ENCODE data around the gene MITF. TPM values are rescaled to one million over a fixed set of nuclear protein-coding genes. Genes with fewer than 3 reads are reported as not detected.

The MITF gene
- total RNA-seq, 1 donor, result 11.6 TPM

- TF ChIP-seq, protein P1, sequence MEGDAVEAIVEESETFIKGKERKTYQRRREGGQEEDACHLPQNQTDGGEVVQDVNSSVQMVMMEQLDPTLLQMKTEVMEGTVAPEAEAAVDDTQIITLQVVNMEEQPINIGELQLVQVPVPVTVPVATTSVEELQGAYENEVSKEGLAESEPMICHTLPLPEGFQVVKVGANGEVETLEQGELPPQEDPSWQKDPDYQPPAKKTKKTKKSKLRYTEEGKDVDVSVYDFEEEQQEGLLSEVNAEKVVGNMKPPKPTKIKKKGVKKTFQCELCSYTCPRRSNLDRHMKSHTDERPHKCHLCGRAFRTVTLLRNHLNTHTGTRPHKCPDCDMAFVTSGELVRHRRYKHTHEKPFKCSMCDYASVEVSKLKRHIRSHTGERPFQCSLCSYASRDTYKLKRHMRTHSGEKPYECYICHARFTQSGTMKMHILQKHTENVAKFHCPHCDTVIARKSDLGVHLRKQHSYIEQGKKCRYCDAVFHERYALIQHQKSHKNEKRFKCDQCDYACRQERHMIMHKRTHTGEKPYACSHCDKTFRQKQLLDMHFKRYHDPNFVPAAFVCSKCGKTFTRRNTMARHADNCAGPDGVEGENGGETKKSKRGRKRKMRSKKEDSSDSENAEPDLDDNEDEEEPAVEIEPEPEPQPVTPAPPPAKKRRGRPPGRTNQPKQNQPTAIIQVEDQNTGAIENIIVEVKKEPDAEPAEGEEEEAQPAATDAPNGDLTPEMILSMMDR (IDR thresholded peaks at IDR 0.05; ENCODE audit: extremely low read depth, low read depth, low read length), result no peak
- no peak for DNase-seq (ENCODE audit: insufficient read length, low spot score, missing footprints)
- H3K4me1 ChIP-seq (ENCODE audit: insufficient read depth, low read length), result peaks cover 3% of the 10 kb centered on the region
Measured at GRCh38 chr3:69695933-69696332, 43.3 kb upstream of the MITF start.

DNA sequence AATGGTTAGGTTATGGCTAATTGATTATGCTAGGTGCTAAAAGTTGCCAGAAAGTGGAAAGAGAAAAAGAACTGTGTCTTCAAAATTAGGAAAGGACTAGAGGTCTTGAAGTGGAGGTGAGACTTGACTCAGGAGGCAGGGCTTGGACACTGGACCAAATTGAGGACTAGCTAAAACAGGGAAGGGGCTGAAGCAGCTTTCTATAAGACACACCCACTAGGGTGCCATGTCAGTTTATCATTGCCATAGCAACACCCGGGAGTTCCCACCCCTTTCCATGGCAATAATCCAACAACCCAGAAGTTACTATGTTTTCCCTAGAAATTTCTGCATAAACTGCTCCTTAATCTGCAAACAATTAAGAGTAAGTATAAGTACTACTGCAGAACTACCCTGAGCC is 42.9 kb upstream of the MITF start:
- Histone ChIP-seq H3K9me3 (ENCODE audit: low read depth, low read length) (no peaks in the 10 kb centered on the region), H3K79me2 (ENCODE audit: insufficient read depth, low read length) (no peaks in the 10 kb centered on the region), H3K4me1 (ENCODE audit: insufficient read depth, low read length) (no peaks in the 10 kb centered on the region), H3K4me3 (ENCODE audit: insufficient read depth, low read length) (no peak overlapping the region), H3K4me2 (ENCODE audit: insufficient read depth, low read length) (no peak overlapping the region), H3K27me3 (ENCODE audit: insufficient read depth, low read length) (no peaks in the 10 kb centered on the region), H4K20me1 (ENCODE audit: insufficient read depth, low read length) (no peaks in the 10 kb centered on the region), H3K36me3 (ENCODE audit: insufficient read depth, low read length) (no peaks in the 10 kb centered on the region), H3K27ac (ENCODE audit: low read depth, low read length) (no peak overlapping the region), H2AFZ (ENCODE audit: low read length) (no peak overlapping the region)
- TF ChIP-seq, protein P1 (IDR thresholded peaks at IDR 0.05; ENCODE audit: extremely low read depth, low read depth, low read length), result no peak
- DNase-seq (ENCODE audit: insufficient read length, low spot score, missing footprints), result no peak

More at GRCh38 chr3:69695933-69696332, 43.3 kb upstream of the MITF start:
- no peak overlapping the region for H3K4me2 ChIP-seq (ENCODE audit: insufficient read depth, low read length)
- no peak overlapping the region for H2AFZ ChIP-seq (ENCODE audit: low read length)
- H3K9me3 ChIP-seq (ENCODE audit: low read depth, low read length), result no peaks in the 10 kb centered on the region
- H3K36me3 ChIP-seq (ENCODE audit: insufficient read depth, low read length), result no peaks in the 10 kb centered on the region
- H3K27me3 ChIP-seq (ENCODE audit: insufficient read depth, low read length), result no peaks in the 10 kb centered on the region
- H3K79me2 ChIP-seq (ENCODE audit: insufficient read depth, low read length), result no peaks in the 10 kb centered on the region
- no peak overlapping the region for H3K4me3 ChIP-seq (ENCODE audit: insufficient read depth, low read length)
- H3K27ac ChIP-seq (ENCODE audit: low read depth, low read length), result no peak overlapping the region
- no peaks in the 10 kb centered on the region for H4K20me1 ChIP-seq (ENCODE audit: insufficient read depth, low read length)

- no peak overlapping the region for H3K4me2 ChIP-seq (ENCODE audit: insufficient read depth, low read length)
- no peaks in the 10 kb centered on the region for H3K79me2 ChIP-seq (ENCODE audit: insufficient read depth, low read length)
- H3K27ac ChIP-seq (ENCODE audit: low read depth, low read length), result no peak overlapping the region
- no peak overlapping the region for H2AFZ ChIP-seq (ENCODE audit: low read length)
- DNase-seq (ENCODE audit: insufficient read length, low spot score, missing footprints), result no peak
- TF ChIP-seq, protein P1 (IDR thresholded peaks at IDR 0.05; ENCODE audit: extremely low read depth, low read depth, low read length), result no peak
- no peaks in the 10 kb centered on the region for H3K4me1 ChIP-seq (ENCODE audit: insufficient read depth, low read length)
- no peaks in the 10 kb centered on the region for H4K20me1 ChIP-seq (ENCODE audit: insufficient read depth, low read length)
- no peaks in the 10 kb centered on the region for H3K36me3 ChIP-seq (ENCODE audit: insufficient read depth, low read length)
- no peaks in the 10 kb centered on the region for H3K9me3 ChIP-seq (ENCODE audit: low read depth, low read length)
- H3K4me3 ChIP-seq (ENCODE audit: insufficient read depth, low read length), result no peak overlapping the region
- no peaks in the 10 kb centered on the region for H3K27me3 ChIP-seq (ENCODE audit: insufficient read depth, low read length)
Measured at GRCh38 chr3:69697381-69697780, 41.9 kb upstream of the MITF start.

DNA sequence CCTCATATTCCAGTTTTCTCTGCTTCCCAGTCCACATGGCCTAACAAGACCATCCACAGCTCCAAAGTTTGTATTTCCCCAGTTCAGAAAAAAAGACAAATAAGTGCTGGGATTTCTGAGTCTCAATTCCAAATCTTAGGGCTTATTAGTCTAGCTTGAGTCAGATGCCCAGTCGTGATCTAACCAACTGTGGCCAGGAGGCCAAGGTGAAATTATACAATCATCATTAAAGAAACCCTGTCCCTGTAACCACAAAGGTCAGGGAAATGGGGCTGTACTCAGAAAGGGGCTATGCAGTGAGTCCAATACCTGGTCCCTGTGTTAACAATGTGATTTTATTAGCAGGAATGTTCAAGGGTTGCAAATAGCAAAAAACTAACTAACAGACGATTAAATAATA is 40.5 kb upstream of the MITF start:
- Histone ChIP-seq H3K4me3 (ENCODE audit: insufficient read depth, low read length) (no peak overlapping the region), H3K4me2 (ENCODE audit: insufficient read depth, low read length) (no peak overlapping the region), H3K36me3 (ENCODE audit: insufficient read depth, low read length) (no peaks in the 10 kb centered on the region), H3K27me3 (ENCODE audit: insufficient read depth, low read length) (no peaks in the 10 kb centered on the region), H3K27ac (ENCODE audit: low read depth, low read length) (no peak overlapping the region), H2AFZ (ENCODE audit: low read length) (no peak overlapping the region), H3K79me2 (ENCODE audit: insufficient read depth, low read length) (no peaks in the 10 kb centered on the region), H4K20me1 (ENCODE audit: insufficient read depth, low read length) (no peaks in the 10 kb centered on the region), H3K9me3 (ENCODE audit: low read depth, low read length) (no peaks in the 10 kb centered on the region), H3K4me1 (ENCODE audit: insufficient read depth, low read length) (no peaks in the 10 kb centered on the region)
- TF ChIP-seq, protein P1 (IDR thresholded peaks at IDR 0.05; ENCODE audit: extremely low read depth, low read depth, low read length), result no peak
- no peak for DNase-seq (ENCODE audit: insufficient read length, low spot score, missing footprints)

Data from osteoblast (primary cell).